ENCODE measurements around the gene SAMMSON. TPM values are rescaled to one million over a fixed set of nuclear protein-coding genes. Genes with fewer than 3 reads are reported as not detected.

SAMMSON gene
- total RNA-seq, 1 donor from 2014 or later = not detected

- TF ChIP-seq CTCF (conservative IDR thresholded peaks at IDR 0.05) = no peak
- H3K4me1 Mint-ChIP-seq = peaks cover 18% of the 10 kb centered on the region
- peaks cover 4% of the 10 kb centered on the region for H3K27me3 Mint-ChIP-seq (ENCODE audit: low read depth)
- H3K4me3 Mint-ChIP-seq = no peak overlapping the region
- H3K27ac Mint-ChIP-seq (ENCODE audit: unreplicated experiment) = no peak overlapping the region
- DNase-seq (ENCODE audit: low read depth, low spot score) = no peak
- no peaks in the 10 kb centered on the region for H3K36me3 Mint-ChIP-seq (ENCODE audit: low read depth)
- no peaks in the 10 kb centered on the region for H3K9me3 Mint-ChIP-seq
These were observed 70.0 kb downstream of the SAMMSON start for GRCh38 chr3:70069557-70069956.

- Mint-ChIP-seq H3K9me3 (no peaks in the 10 kb centered on the region), H3K36me3 (ENCODE audit: low read depth) (no peaks in the 10 kb centered on the region), H3K4me3 (peak overlapping the region; percentile 85), H3K27me3 (ENCODE audit: low read depth) (peaks cover 9% of the 10 kb centered on the region), H3K4me1 (peaks cover 18% of the 10 kb centered on the region), H3K27ac (ENCODE audit: unreplicated experiment) (no peak overlapping the region)
- TF ChIP-seq CTCF (conservative IDR thresholded peaks at IDR 0.05) = no peak
- DNase-seq (ENCODE audit: low read depth, low spot score) = no peak
These were observed 71.6 kb downstream of the SAMMSON start for GRCh38 chr3:70071138-70071537.

- Mint-ChIP-seq H3K36me3 (ENCODE audit: low read depth) (no peaks in the 10 kb centered on the region), H3K27me3 (ENCODE audit: low read depth) (peaks cover 9% of the 10 kb centered on the region), H3K4me1 (peaks cover 18% of the 10 kb centered on the region), H3K9me3 (no peaks in the 10 kb centered on the region), H3K4me3 (peak overlapping the region; percentile 85), H3K27ac (ENCODE audit: unreplicated experiment) (peak overlapping the region; percentile 94)
- no peak for TF ChIP-seq CTCF (conservative IDR thresholded peaks at IDR 0.05)
- no peak for DNase-seq (ENCODE audit: low read depth, low spot score)
These were observed 72.6 kb downstream of the SAMMSON start for GRCh38 chr3:70072180-70072579.

- no peak overlapping the region for H3K27ac Mint-ChIP-seq (ENCODE audit: unreplicated experiment)
- H3K9me3 Mint-ChIP-seq = peaks cover 3% of the 10 kb centered on the region
- no peak for TF ChIP-seq CTCF (conservative IDR thresholded peaks at IDR 0.05)
- no peak for DNase-seq (ENCODE audit: low read depth, low spot score)
- no peak overlapping the region for H3K4me3 Mint-ChIP-seq
- H3K27me3 Mint-ChIP-seq (ENCODE audit: low read depth) = peaks cover 9% of the 10 kb centered on the region
- peaks cover 18% of the 10 kb centered on the region for H3K4me1 Mint-ChIP-seq
- no peaks in the 10 kb centered on the region for H3K36me3 Mint-ChIP-seq (ENCODE audit: low read depth)
These were observed 73.2 kb downstream of the SAMMSON start for GRCh38 chr3:70072754-70073153.

- Mint-ChIP-seq H3K27me3 (ENCODE audit: low read depth) (peaks cover 9% of the 10 kb centered on the region), H3K36me3 (ENCODE audit: low read depth) (peaks cover 3% of the 10 kb centered on the region), H3K4me1 (peaks cover 18% of the 10 kb centered on the region), H3K4me3 (no peak overlapping the region), H3K27ac (ENCODE audit: unreplicated experiment) (no peak overlapping the region), H3K9me3 (peaks cover 4% of the 10 kb centered on the region)
- DNase-seq (ENCODE audit: low read depth, low spot score) = no peak
- no peak for TF ChIP-seq CTCF (conservative IDR thresholded peaks at IDR 0.05)
These were observed 75.6 kb downstream of the SAMMSON start for GRCh38 chr3:70075101-70075500.

- DNase-seq (ENCODE audit: low read depth, low spot score) = no peak
- H3K27ac Mint-ChIP-seq (ENCODE audit: unreplicated experiment) = no peak overlapping the region
- H3K27me3 Mint-ChIP-seq (ENCODE audit: low read depth) = peaks cover 7% of the 10 kb centered on the region
- H3K4me3 Mint-ChIP-seq = no peak overlapping the region
- no peak for TF ChIP-seq CTCF (conservative IDR thresholded peaks at IDR 0.05)
- H3K4me1 Mint-ChIP-seq = peaks cover 10% of the 10 kb centered on the region
- peaks cover 3% of the 10 kb centered on the region for H3K36me3 Mint-ChIP-seq (ENCODE audit: low read depth)
- H3K9me3 Mint-ChIP-seq = peaks cover 4% of the 10 kb centered on the region
These were observed 76.9 kb downstream of the SAMMSON start for GRCh38 chr3:70076396-70076795.

Data from neural crest cell (in vitro differentiated cells).